Measurements from ENCODE around the gene NOL4L. TPM values are rescaled to one million over a fixed set of nuclear protein-coding genes. Genes with fewer than 3 reads are reported as not detected.

The NOL4L gene
- total RNA-seq, 2 donors from 2014 or later, result 39.6 to 50.7 TPM

DNA sequence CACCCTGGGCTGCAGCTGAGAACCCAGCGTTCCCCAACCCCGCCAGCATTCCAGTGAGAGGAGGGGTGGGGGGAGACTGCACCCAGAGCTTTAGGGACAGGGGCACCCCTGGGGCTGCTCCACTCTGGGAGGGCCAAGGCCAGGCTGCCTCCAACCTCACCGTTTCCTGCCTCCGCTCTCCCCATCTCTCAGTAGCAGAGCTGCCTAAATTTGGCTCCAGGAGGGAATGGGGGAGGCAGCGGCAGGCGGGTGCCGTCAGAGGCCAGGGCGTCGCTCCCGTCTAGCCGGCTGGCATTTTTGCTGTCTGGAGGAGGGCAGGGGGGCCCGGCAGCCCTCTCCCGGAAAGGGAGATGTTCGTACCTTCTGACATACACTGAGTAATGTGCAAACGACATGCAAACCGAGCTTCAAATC lies 46.6 kb downstream of the NOL4L start:
- DNase-seq, result peak; percentile 69
- 52 to 57% methylated on average over 12 to 16 of the region's 16 CpGs for WGBS, 2 experiments (ENCODE audit: insufficient coverage in 1 of 2, insufficient read length in 1 of 2)
- TF ChIP-seq, protein P1, sequence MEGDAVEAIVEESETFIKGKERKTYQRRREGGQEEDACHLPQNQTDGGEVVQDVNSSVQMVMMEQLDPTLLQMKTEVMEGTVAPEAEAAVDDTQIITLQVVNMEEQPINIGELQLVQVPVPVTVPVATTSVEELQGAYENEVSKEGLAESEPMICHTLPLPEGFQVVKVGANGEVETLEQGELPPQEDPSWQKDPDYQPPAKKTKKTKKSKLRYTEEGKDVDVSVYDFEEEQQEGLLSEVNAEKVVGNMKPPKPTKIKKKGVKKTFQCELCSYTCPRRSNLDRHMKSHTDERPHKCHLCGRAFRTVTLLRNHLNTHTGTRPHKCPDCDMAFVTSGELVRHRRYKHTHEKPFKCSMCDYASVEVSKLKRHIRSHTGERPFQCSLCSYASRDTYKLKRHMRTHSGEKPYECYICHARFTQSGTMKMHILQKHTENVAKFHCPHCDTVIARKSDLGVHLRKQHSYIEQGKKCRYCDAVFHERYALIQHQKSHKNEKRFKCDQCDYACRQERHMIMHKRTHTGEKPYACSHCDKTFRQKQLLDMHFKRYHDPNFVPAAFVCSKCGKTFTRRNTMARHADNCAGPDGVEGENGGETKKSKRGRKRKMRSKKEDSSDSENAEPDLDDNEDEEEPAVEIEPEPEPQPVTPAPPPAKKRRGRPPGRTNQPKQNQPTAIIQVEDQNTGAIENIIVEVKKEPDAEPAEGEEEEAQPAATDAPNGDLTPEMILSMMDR (conservative IDR thresholded peaks at IDR 0.05), result no peak
- H3K4me3 ChIP-seq (ENCODE audit: low read length), result no peak overlapping the region
- H3K9ac ChIP-seq (ENCODE audit: extremely low read depth, low read length, poor library complexity, severe bottlenecking), result no peak overlapping the region
- peaks cover 7% of the 10 kb centered on the region for H3K27me3 ChIP-seq (ENCODE audit: control insufficient read depth, insufficient read depth, low read length, poor library complexity, severe bottlenecking)
- no peaks in the 10 kb centered on the region for H3K9me3 ChIP-seq (ENCODE audit: control insufficient read depth, low read length)
- Mint-ChIP-seq H3K4me1 (peaks cover 18% of the 10 kb centered on the region), H3K4me3 (no peak overlapping the region), H3K36me3 (ENCODE audit: low read depth) (no peaks in the 10 kb centered on the region), H3K9me3 (no peaks in the 10 kb centered on the region), H3K27me3 (ENCODE audit: insufficient read depth) (peaks cover 33% of the 10 kb centered on the region), H3K27ac (no peak overlapping the region)
- peaks cover 2% of the 10 kb centered on the region for H3K4me1 ChIP-seq (ENCODE audit: control insufficient read depth, insufficient read depth, low read length)
- no peaks in the 10 kb centered on the region for H3K36me3 ChIP-seq (ENCODE audit: control insufficient read depth, insufficient read depth, low read length)
- peak overlapping the region; percentile 44 for H3K27ac ChIP-seq (ENCODE audit: low read depth, low read length)

DNA sequence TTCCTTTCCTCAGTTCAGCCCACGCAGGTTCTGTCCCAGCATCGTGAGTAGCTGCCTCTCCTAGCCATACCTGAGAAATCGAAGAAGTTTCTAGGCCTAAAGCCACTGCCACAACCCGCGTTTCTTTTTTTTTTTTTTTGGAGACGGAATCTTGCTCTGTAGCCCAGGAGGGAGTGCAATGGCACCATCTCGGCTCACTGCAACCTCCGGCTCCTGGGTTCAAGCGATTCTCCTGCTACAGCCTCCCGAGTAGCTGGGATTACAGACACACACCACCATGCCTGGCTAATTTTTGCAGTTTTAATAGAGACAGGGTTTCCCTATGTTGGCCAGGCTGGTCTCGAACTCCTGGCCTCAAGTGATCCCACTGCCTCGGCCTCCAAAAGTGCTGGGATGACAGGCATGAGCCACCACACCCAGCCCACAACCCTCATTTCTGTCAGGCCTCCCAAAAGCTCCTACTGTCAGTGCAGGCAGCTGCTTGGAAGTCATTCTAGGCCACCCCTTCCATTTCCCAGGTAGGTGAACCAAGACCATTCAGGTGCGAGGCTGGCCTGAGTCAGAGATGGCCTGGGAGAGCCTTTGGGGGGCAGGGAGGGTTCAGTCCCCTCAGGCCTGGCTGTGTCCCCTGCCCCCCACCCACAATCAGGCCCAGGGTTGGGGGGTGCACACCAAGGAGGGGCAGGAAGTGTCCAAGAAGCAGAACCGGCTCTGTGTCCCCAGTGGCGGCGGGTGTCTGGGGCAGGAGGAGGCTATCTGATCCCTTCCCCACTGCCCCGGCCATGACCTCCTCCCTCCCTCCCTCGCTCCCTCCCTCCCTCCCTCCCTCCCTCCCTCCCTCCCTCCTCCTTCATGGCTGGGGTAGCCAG lies 47.2 kb downstream of the NOL4L start:
- Mint-ChIP-seq H3K4me3 (peak overlapping the region; percentile 68), H3K4me1 (peaks cover 18% of the 10 kb centered on the region), H3K36me3 (ENCODE audit: low read depth) (no peaks in the 10 kb centered on the region), H3K27me3 (ENCODE audit: insufficient read depth) (peaks cover 33% of the 10 kb centered on the region), H3K27ac (no peak overlapping the region), H3K9me3 (no peaks in the 10 kb centered on the region)
- Histone ChIP-seq H3K9me3 (ENCODE audit: control insufficient read depth, low read length) (no peaks in the 10 kb centered on the region), H3K9ac (ENCODE audit: extremely low read depth, low read length, poor library complexity, severe bottlenecking) (no peak overlapping the region), H3K27ac (ENCODE audit: low read depth, low read length) (no peak overlapping the region), H3K36me3 (ENCODE audit: control insufficient read depth, insufficient read depth, low read length) (no peaks in the 10 kb centered on the region), H3K27me3 (ENCODE audit: control insufficient read depth, insufficient read depth, low read length, poor library complexity, severe bottlenecking) (peaks cover 7% of the 10 kb centered on the region), H3K4me1 (ENCODE audit: control insufficient read depth, insufficient read depth, low read length) (peaks cover 2% of the 10 kb centered on the region), H3K4me3 (ENCODE audit: low read length) (no peak overlapping the region)
- DNase-seq, result peak; percentile 74
- 81% methylated on average over 11 to 13 of the region's 18 CpGs for WGBS, 2 experiments (ENCODE audit: insufficient coverage in 1 of 2, insufficient read length in 1 of 2)
- TF ChIP-seq, protein P1 (conservative IDR thresholded peaks at IDR 0.05), result peak; percentile 26

DNA sequence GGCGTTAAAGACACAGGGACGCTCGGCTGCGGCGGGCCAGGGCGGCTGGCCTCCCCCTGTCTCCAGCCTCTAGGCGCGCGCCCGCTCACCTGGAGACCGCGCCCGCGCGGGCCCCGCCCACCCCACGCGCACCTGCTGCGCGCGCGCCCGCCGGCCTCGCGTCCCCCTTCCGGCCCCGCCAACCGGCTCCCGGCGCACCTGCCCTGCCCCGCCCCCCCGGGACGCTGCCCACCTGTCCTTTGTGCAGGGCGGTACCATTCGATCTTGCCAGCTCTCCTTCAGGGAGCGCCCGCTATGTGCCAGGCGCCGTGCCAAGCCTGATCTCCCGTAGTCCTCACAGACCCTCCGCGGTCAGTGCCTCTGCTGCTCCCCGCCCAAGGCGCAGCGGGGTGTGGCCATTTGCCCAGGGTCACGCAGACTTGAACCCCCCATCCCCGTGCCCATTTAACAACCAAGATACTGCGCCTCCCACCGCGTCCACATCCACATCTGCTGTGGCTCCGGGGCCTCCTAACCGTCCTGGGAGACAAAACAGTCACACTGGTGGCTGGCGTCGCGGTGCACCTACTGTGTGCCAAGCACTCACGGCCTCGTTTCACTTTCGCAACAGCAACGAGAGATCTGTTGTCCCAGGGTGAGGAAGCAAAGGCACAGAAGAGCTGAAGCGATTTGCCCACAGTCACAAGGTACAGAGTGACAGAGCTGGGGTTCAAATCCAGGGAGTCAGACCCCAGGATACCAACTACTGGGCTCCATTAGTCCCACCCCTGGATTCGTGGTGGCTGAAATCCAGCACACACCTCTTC lies 48.1 kb downstream of the NOL4L start:
- H3K27me3 ChIP-seq (ENCODE audit: control insufficient read depth, insufficient read depth, low read length, poor library complexity, severe bottlenecking), result peaks cover 7% of the 10 kb centered on the region
- no peak for DNase-seq
- 15 to 23% methylated on average over 29 to 61 of the region's 62 CpGs for WGBS, 2 experiments (ENCODE audit: insufficient coverage in 1 of 2, insufficient read length in 1 of 2)
- H3K4me3 ChIP-seq (ENCODE audit: low read length), result peak overlapping the region; percentile 64
- Mint-ChIP-seq H3K27me3 (ENCODE audit: insufficient read depth) (peaks cover 36% of the 10 kb centered on the region), H3K36me3 (ENCODE audit: low read depth) (no peaks in the 10 kb centered on the region), H3K4me1 (peaks cover 18% of the 10 kb centered on the region), H3K27ac (peak overlapping the region; percentile 46), H3K4me3 (peak overlapping the region; percentile 68), H3K9me3 (no peaks in the 10 kb centered on the region)
- no peak overlapping the region for H3K27ac ChIP-seq (ENCODE audit: low read depth, low read length)
- TF ChIP-seq, protein P1 (conservative IDR thresholded peaks at IDR 0.05), result no peak
- H3K4me1 ChIP-seq (ENCODE audit: control insufficient read depth, insufficient read depth, low read length), result peaks cover 2% of the 10 kb centered on the region
- H3K9ac ChIP-seq (ENCODE audit: extremely low read depth, low read length, poor library complexity, severe bottlenecking), result no peak overlapping the region
- no peaks in the 10 kb centered on the region for H3K9me3 ChIP-seq (ENCODE audit: control insufficient read depth, low read length)
- H3K36me3 ChIP-seq (ENCODE audit: control insufficient read depth, insufficient read depth, low read length), result no peaks in the 10 kb centered on the region

All from endodermal cell (in vitro differentiated cells).